Left lung (tissue), 10 donors: ENCODE data around the gene RAB3D. TPM values are rescaled to one million over a fixed set of nuclear protein-coding genes. Genes with fewer than 3 reads are reported as not detected.
"Not testable (repeated sequence)": the region's sequence is repeated elsewhere in the genome, so short reads cannot be mapped to it uniquely, and the experiment has no call there.

ENCODE experiments used
- ATAC-seq: fragments of 200-7000 bp; cut with Tn5 transposase; one replicate; pipeline ENCODE4 v1.9.1; 2020; ENCODE audit warnings: moderate library complexity
- DNase-seq, 4 donors: peaks; one replicate each; pipeline ENCODE4 v3.0.0-alpha.2; 2013 to 2020
- H3K27ac ChIP-seq, 2 donors: fragments of 200-600 bp; sonication (generic) in 1 of 2; one replicate each; pipeline versions ENCODE4 v1.5.0 to v1.8.0; 2020 to 2021
- H3K27me3 ChIP-seq, 2 donors: fragments of 200-600 bp; sonication (generic) in 1 of 2; one replicate each; pipeline versions ENCODE4 v1.5.0 to v1.8.0; 2020 to 2021
- H3K36me3 ChIP-seq, 2 donors: fragments of 200-600 bp; sonication (generic) in 1 of 2; one replicate each; pipeline versions ENCODE4 v1.5.0 to v1.8.0; 2020 to 2021
- H3K4me1 ChIP-seq, 2 donors: fragments of 200-600 bp; one replicate each; pipeline ENCODE4 v1.8.0; 2021
- H3K4me3 ChIP-seq, 2 donors: fragments of 200-600 bp; sonication (generic) in 1 of 2; one replicate each; pipeline versions ENCODE4 v1.5.0 to v1.8.0; 2020 to 2021; ENCODE audit warnings: mild to moderate bottlenecking in 1 of 2
- H3K9me3 ChIP-seq, 2 donors: fragments of 200-600 bp; sonication (generic) in 1 of 2; one replicate each; pipeline versions ENCODE4 v1.5.0 to v1.8.0; 2020 to 2021
- CTCF ChIP-seq, 2 donors: fragments of 200-600 bp; sonication (generic) in 1 of 2; IDR thresholded peaks; one replicate each; pipeline versions ENCODE4 v1.5.0 to v1.8.0; 2021; ENCODE audit warnings: antibody characterized with exemption in 2 of 2
- intact Hi-C, 2 donors: fragments of 100-400 bp; cut with DNase I; formaldehyde crosslinking; loops; one replicate each; pipeline versions ENCODE4 v1.11.2 to v1.14.2; 2022
- polyA plus RNA-seq, 6 donors: library from polyadenylated mRNA; unstranded; fragments of 120-200 nt; gene quantifications; one replicate each; pipeline ENCODE4 v1.2.1, GENCODE V29; 2013; ENCODE audit not compliant: insufficient read length in 6 of 6
- total RNA-seq, 2 donors: library from RNA; stranded (reverse); fragmentation: NEBNext Ultra II Directional; extraction: Animal tissue kit (Norgen Biotek cat#: 25700); gene quantifications; one replicate each; pipeline ENCODE4 v1.2.1, GENCODE V29; 2021
- donor health status: DM: no; HTN: yes; CAD: no.
- donor health status: DM: no; HTN: no; CAD: no.

The RAB3D gene
- total and polyA plus RNA-seq, 8 donors: 16.3 to 71.6 (median 19.3) TPM

GRCh38 chr19:11346104-11346940 is 6.9 kb upstream of the RAB3D start, which contains the start of the genes CCDC159 and TMEM205:
Gene CCDC159 (plus strand): TSS chr19:11346519. CDS start chr19:11346607, 88 bp downstream.
Gene TMEM205 (minus strand): TSS chr19:11346268. CDS start chr19:11345619, 649 bp downstream.
- no peak for TF ChIP-seq CTCF (IDR thresholded peaks at IDR 0.05)
- peak within 1 kb of the TSS; percentile 84 to 88 for H3K27ac ChIP-seq
- no peaks in the 10 kb centered on the region for H3K27me3 ChIP-seq
- peaks cover 0 to 7% of the 10 kb centered on the region in 2 donors for H3K9me3 ChIP-seq
- peaks cover 0 to 6% of the 10 kb centered on the region in 2 donors for H3K36me3 ChIP-seq
- intact Hi-C loops: no loop called here
- peaks cover 16 to 33% of the 10 kb centered on the region in 2 donors for H3K4me1 ChIP-seq
- DNase-seq (peak; percentile 95 to 99 (median 98)), ATAC-seq (peak; percentile 94)
- peak within 1 kb of the TSS; percentile 67 to 69 for H3K4me3 ChIP-seq

DNA sequence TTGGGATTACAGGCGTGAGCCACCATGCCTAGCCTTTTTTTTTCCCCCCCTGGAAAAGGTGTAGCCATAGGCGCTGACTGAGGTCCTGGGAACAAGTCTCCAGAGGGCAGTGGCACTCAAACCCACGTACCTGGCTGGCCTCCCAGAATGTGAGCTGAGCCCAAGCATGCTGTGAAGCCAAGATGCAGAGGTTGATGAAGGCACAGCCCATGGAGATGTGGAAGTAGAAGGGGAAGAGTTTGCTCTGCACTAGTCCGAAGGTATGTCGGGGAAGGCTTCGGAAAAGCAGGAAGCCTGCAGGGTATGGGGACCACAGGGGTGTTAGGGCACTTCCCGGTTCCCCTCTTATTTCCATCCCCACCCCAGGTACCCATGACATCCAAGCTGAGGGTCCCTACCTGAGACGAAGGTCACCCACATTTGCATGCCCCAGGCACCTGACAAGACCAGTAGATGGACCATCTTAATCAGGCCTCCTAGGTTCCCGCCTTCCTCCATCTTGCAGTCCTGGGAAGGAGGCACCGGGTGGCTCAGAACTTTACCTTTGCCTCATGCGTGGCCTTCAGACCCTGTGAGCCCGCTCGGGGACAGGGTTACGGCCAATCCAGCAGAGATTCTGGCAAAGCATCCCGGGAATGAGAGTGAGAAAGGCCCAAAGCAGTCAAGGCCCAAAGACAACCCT is 5.8 kb upstream of the RAB3D start:
- peaks cover 0 to 6% of the 10 kb centered on the region in 2 donors for H3K36me3 ChIP-seq
- intact Hi-C loops: no loop called here
- peak overlapping the region; percentile 67 to 69 for H3K4me3 ChIP-seq
- no peak for ATAC-seq
- no peak for TF ChIP-seq CTCF (IDR thresholded peaks at IDR 0.05)
- H3K27ac ChIP-seq: peak overlapping the region in 1 of 2 donors; percentile 84
- DNase-seq: no peak
- H3K9me3 ChIP-seq: peaks cover 0 to 7% of the 10 kb centered on the region in 2 donors
- peaks cover 16 to 33% of the 10 kb centered on the region in 2 donors for H3K4me1 ChIP-seq
- no peaks in the 10 kb centered on the region for H3K27me3 ChIP-seq

GRCh38 chr19:11342429-11342828 is 3.0 kb upstream of the RAB3D start:
- Histone ChIP-seq H3K36me3 (peaks cover 0 to 6% of the 10 kb centered on the region in 2 donors), H3K9me3 (no peaks in the 10 kb centered on the region), H3K4me1 (peaks cover 21 to 55% of the 10 kb centered on the region in 2 donors), H3K27ac (no peak overlapping the region), H3K27me3 (no peaks in the 10 kb centered on the region), H3K4me3 (no peak overlapping the region)
- ATAC-seq (no peak), DNase-seq (no peak)
- no peak for TF ChIP-seq CTCF (IDR thresholded peaks at IDR 0.05)
- intact Hi-C loops: no loop called here

DNA sequence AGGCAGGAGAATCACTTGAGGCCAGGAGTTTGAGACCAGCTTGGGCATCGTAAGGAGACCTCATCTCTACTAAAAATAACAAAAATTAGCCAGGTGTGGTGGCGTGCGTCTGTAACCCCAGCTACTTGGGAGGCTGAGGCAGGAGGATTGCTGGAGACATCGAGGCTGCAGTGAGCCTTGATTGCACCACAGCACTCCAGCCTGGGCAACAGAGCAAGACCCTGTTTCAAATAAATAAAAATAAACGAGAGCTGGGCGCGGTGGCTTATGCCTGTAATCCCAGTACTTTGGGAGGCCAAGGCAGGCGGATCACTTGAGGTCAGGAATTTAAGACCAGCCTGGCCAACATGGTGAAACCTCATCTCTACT is 626 bp upstream of the RAB3D start:
- intact Hi-C loops, H3K27me3 ChIP-seq, DNase-seq, H3K9me3 ChIP-seq, ATAC-seq: not testable (repeated sequence)
- peak overlapping the region in 1 of 2 donors; percentile 80 for H3K27ac ChIP-seq
- peak overlapping the region; percentile 72 to 80 for H3K4me3 ChIP-seq
- peaks cover 0 to 28% of the 10 kb centered on the region in 2 donors for H3K36me3 ChIP-seq
- peaks cover 16 to 54% of the 10 kb centered on the region in 2 donors for H3K4me1 ChIP-seq

DNA sequence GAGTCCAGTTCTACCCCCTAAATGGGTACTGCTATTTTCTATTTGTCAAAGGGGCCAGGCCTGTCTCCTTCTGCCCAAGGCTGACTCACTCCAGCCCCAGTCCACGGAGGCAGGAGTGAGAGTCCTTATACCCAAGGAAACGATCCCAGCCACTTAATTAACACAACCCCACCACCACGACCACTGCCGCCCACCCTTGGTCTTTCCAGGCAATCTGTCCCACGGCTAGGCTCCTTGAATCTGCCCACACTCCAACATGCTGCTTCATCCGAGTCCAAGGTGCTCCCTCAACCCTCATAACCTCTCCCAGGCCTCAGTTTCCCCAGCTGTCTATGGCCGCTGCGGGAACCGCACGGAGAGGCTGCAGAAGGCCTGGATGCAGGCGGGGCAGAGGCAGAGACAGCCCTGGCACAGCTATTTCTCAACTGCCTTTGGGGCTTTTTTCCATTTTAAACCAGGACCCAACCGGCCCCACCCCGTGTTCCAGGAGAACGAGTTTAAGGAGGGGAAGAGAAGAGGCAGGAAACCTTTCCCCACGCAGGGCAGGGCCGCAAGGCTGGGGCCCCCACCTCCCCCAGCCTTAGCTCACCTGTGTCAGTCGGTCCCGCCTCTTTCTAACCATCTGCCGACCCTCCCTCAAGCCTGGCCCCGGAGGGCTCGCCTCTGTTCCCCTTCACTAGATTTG is 746 bp downstream of the RAB3D start:
- ATAC-seq (peak; percentile 71), DNase-seq (no peak)
- Histone ChIP-seq H3K4me3 (peak overlapping the region; percentile 72 to 80), H3K36me3 (peaks cover 0 to 42% of the 10 kb centered on the region in 2 donors), H3K27ac (peak overlapping the region; percentile 65 to 80), H3K27me3 (no peaks in the 10 kb centered on the region), H3K4me1 (peaks cover 6 to 40% of the 10 kb centered on the region in 2 donors), H3K9me3 (no peaks in the 10 kb centered on the region)
- no peak for TF ChIP-seq CTCF (IDR thresholded peaks at IDR 0.05)
- intact Hi-C loops: no loop called here
